Measurements from ENCODE around the gene NRXN2. TPM values are rescaled to one million over a fixed set of nuclear protein-coding genes. Genes with fewer than 3 reads are reported as not detected.
"Not testable (repeated sequence)": the region's sequence is repeated elsewhere in the genome, so short reads cannot be mapped to it uniquely, and the experiment has no call there.

NRXN2 gene
- total RNA-seq, 1 experiment from 2014 or later = not detected

DNA sequence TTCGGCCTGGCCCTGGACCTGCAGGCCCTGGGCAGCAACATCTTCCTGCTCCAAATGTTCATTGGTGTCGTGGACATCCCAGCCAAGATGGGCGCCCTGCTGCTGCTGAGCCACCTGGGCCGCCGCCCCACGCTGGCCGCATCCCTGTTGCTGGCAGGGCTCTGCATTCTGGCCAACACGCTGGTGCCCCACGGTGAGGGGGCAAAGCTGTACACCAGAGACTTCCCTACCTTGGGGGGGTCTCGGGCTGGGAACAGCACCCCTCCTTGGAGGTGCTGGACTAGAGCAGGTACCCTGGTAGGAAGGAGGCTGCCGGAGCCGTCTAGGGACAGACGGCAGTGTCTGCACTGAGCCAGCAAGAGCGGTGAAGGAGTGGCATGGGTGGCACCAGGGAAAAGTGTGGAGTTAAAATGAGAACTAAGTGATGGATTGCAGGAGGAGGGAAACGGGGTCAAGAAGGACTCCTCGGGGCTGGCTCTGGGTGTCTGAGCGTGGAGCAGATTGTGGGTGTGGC, 123.2 kb downstream of the NRXN2 start:
- H3K27me3 Mint-ChIP-seq (ENCODE audit: unreplicated experiment) = peaks cover 21% of the 10 kb centered on the region
- H3K4me1 Mint-ChIP-seq (ENCODE audit: low read depth, unreplicated experiment) = no peaks in the 10 kb centered on the region
- TF ChIP-seq, protein P1, sequence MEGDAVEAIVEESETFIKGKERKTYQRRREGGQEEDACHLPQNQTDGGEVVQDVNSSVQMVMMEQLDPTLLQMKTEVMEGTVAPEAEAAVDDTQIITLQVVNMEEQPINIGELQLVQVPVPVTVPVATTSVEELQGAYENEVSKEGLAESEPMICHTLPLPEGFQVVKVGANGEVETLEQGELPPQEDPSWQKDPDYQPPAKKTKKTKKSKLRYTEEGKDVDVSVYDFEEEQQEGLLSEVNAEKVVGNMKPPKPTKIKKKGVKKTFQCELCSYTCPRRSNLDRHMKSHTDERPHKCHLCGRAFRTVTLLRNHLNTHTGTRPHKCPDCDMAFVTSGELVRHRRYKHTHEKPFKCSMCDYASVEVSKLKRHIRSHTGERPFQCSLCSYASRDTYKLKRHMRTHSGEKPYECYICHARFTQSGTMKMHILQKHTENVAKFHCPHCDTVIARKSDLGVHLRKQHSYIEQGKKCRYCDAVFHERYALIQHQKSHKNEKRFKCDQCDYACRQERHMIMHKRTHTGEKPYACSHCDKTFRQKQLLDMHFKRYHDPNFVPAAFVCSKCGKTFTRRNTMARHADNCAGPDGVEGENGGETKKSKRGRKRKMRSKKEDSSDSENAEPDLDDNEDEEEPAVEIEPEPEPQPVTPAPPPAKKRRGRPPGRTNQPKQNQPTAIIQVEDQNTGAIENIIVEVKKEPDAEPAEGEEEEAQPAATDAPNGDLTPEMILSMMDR (IDR thresholded peaks at IDR 0.05; ENCODE audit: unreplicated experiment) = no peak
- no peak overlapping the region for H3K27ac Mint-ChIP-seq (ENCODE audit: unreplicated experiment)
- intact Hi-C loops (cut with micrococcal nuclease; ENCODE audit: unreplicated experiment) = no loop called here
- H3K36me3 Mint-ChIP-seq (ENCODE audit: insufficient read depth, unreplicated experiment) = peaks cover 6% of the 10 kb centered on the region
- no peak overlapping the region for H3K4me3 Mint-ChIP-seq (ENCODE audit: low read depth, unreplicated experiment)
- H3K9me3 Mint-ChIP-seq (ENCODE audit: low read depth, unreplicated experiment) = no peaks in the 10 kb centered on the region
- no peak for DNase-seq
- BruUV-seq (replicated peaks) = no TSS peak
- CTCF ChIA-PET = no interaction called here

GRCh38 chr11:64598797-64599697, 124.0 kb downstream of the NRXN2 start:
- CTCF ChIA-PET = no interaction called here
- intact Hi-C loops (cut with micrococcal nuclease; ENCODE audit: unreplicated experiment) = no loop called here

GRCh38 chr11:64598106-64598796, 124.7 kb downstream of the NRXN2 start:
- no peaks in the 10 kb centered on the region for H3K9me3 Mint-ChIP-seq (ENCODE audit: low read depth, unreplicated experiment)
- CTCF ChIA-PET = no interaction called here
- peaks cover 14% of the 10 kb centered on the region for H3K27me3 Mint-ChIP-seq (ENCODE audit: unreplicated experiment)
- H3K27ac Mint-ChIP-seq (ENCODE audit: unreplicated experiment) = no peak overlapping the region
- TF ChIP-seq, protein P1 (IDR thresholded peaks at IDR 0.05; ENCODE audit: unreplicated experiment) = no peak
- no peaks in the 10 kb centered on the region for H3K4me1 Mint-ChIP-seq (ENCODE audit: low read depth, unreplicated experiment)
- DNase-seq = no peak
- intact Hi-C loops (cut with micrococcal nuclease; ENCODE audit: unreplicated experiment) = no loop called here
- no TSS peak for BruUV-seq (replicated peaks)
- no peak overlapping the region for H3K4me3 Mint-ChIP-seq (ENCODE audit: low read depth, unreplicated experiment)
- H3K36me3 Mint-ChIP-seq (ENCODE audit: insufficient read depth, unreplicated experiment) = peaks cover 6% of the 10 kb centered on the region

More at GRCh38 chr11:64598797-64599697, 124.0 kb downstream of the NRXN2 start:
- Mint-ChIP-seq H3K36me3 (ENCODE audit: insufficient read depth, unreplicated experiment) (peaks cover 6% of the 10 kb centered on the region), H3K4me1 (ENCODE audit: low read depth, unreplicated experiment) (no peaks in the 10 kb centered on the region), H3K4me3 (ENCODE audit: low read depth, unreplicated experiment) (no peak overlapping the region), H3K9me3 (ENCODE audit: low read depth, unreplicated experiment) (no peaks in the 10 kb centered on the region), H3K27ac (ENCODE audit: unreplicated experiment) (no peak overlapping the region), H3K27me3 (ENCODE audit: unreplicated experiment) (peaks cover 14% of the 10 kb centered on the region)
- TF ChIP-seq, protein P1 (IDR thresholded peaks at IDR 0.05; ENCODE audit: unreplicated experiment) = no peak
- no TSS peak for BruUV-seq (replicated peaks)
- no peak for DNase-seq

DNA sequence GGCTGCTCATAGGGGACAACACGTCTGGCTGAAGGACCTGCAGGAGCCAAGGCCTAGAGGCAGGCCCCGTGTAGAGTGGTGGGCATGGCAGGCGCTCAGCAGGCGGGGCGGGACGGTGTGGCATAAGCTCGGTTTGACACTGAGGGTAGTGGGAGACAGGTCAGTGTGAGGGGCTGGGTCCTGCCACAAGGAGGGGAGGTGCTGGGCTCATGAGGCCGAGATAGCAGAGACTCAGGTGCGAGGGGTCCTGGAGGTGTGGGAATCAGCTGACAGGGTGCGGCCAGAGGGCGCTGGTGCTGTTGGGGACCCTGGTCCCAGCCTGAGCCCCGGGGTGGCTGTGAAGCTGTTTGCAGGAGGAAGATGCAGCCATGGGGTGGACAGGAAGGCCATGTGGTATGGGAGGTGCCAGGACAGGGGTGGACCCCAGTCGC, 125.3 kb downstream of the NRXN2 start:
- no peaks in the 10 kb centered on the region for H3K9me3 Mint-ChIP-seq (ENCODE audit: low read depth, unreplicated experiment)
- no TSS peak for BruUV-seq (replicated peaks)
- TF ChIP-seq, protein P1 (IDR thresholded peaks at IDR 0.05; ENCODE audit: unreplicated experiment) = no peak
- DNase-seq = no peak
- H3K27ac Mint-ChIP-seq (ENCODE audit: unreplicated experiment) = no peak overlapping the region
- CTCF ChIA-PET = no interaction called here
- no peak overlapping the region for H3K4me3 Mint-ChIP-seq (ENCODE audit: low read depth, unreplicated experiment)
- H3K4me1 Mint-ChIP-seq (ENCODE audit: low read depth, unreplicated experiment) = no peaks in the 10 kb centered on the region
- peaks cover 14% of the 10 kb centered on the region for H3K27me3 Mint-ChIP-seq (ENCODE audit: unreplicated experiment)
- H3K36me3 Mint-ChIP-seq (ENCODE audit: insufficient read depth, unreplicated experiment) = peaks cover 6% of the 10 kb centered on the region
- intact Hi-C loops (cut with micrococcal nuclease; ENCODE audit: unreplicated experiment) = no loop called here

DNA sequence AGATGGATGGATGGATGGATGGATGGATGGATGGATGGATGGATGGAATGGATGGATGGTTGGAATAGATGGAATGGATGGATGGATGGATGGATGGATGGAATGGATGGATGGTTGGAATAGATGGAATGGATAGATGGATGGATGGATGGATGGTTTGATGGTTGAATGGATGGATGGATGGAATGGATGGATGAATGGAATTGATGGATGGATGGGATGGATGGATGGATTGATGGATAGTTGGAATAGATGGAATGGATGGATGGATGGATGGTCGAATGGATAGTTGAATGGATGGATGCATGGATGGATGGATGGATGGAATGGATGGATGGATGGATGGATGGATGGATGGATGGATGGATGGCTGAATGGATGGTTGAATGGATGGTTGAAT, 127.1 kb downstream of the NRXN2 start:
- CTCF ChIA-PET; H3K36me3 Mint-ChIP-seq (ENCODE audit: insufficient read depth, unreplicated experiment); H3K4me3 Mint-ChIP-seq (ENCODE audit: low read depth, unreplicated experiment); H3K9me3 Mint-ChIP-seq (ENCODE audit: low read depth, unreplicated experiment); H3K4me1 Mint-ChIP-seq (ENCODE audit: low read depth, unreplicated experiment); DNase-seq; BruUV-seq (replicated peaks); H3K27ac Mint-ChIP-seq (ENCODE audit: unreplicated experiment); intact Hi-C loops (cut with micrococcal nuclease; ENCODE audit: unreplicated experiment): not testable (repeated sequence)
- peaks cover 14% of the 10 kb centered on the region for H3K27me3 Mint-ChIP-seq (ENCODE audit: unreplicated experiment)

All from Calu3 (cell line).